WTC11 (cell line): Measurements from ENCODE around the gene CYP4F2.

Experiments
- ATF3 ChIP-seq: sonication (generic); formaldehyde crosslinking; conservative IDR thresholded peaks from 2 replicates; pipeline ENCODE4 v1.8.1; 2022; ENCODE audit warnings: mild to moderate bottlenecking, missing genetic modification reagents
- CTCF ChIP-seq: fragments of 200-600 bp; IDR thresholded peaks from 2 replicates; pipeline ENCODE4 v1.8.0; 2022; ENCODE audit warnings: antibody characterized with exemption
- E2F1 ChIP-seq: sonication (generic); formaldehyde crosslinking; IDR thresholded peaks from 2 replicates; pipeline ENCODE4 v1.8.0; 2022; ENCODE audit warnings: mild to moderate bottlenecking, missing genetic modification reagents
- TCF7 ChIP-seq: sonication (generic); formaldehyde crosslinking; IDR thresholded peaks from 2 replicates; pipeline ENCODE4 v1.8.0; 2022; ENCODE audit warnings: mild to moderate bottlenecking, low read depth, missing genetic modification reagents, moderate library complexity
- TF ChIP-seq, protein P1 (sequence below): sonication (generic); formaldehyde crosslinking; IDR thresholded peaks from 2 replicates; pipeline ENCODE4 v1.8.1; 2022; ENCODE audit warnings: mild to moderate bottlenecking, moderate library complexity, missing genetic modification reagents
- TF ChIP-seq, protein P2 (sequence below): sonication (generic); formaldehyde crosslinking; IDR thresholded peaks from 2 replicates; pipeline ENCODE4 v1.8.0; 2022; ENCODE audit warnings: mild to moderate bottlenecking, missing genetic modification reagents

DNA sequence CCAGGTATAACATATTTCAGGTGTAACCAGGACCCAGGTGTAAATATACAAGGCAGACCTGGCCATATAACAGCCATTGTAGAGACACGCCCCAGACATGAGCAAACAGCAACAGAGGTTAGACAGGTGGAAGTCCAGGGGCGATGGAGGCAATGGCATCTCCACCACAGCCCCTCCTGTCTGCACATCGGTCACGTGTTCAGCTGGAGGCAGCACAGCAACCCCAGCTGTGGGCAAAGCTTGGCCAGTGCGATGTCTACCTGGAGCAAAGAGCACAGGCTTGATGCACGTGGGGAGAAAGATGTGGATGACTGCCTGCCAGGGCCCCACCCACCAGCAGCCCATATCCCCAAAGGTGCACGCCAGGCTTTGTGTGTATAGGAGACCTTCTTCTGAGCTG lies 4.4 kb downstream of the CYP4F2 start:
- TF ChIP-seq TCF7 (CRISPR knock-in tag) = no peak
- no peak for TF ChIP-seq CTCF
- no peak for TF ChIP-seq ATF3 (CRISPR knock-in tag)
- TF ChIP-seq E2F1 (CRISPR knock-in tag) = no peak
- TF ChIP-seq, protein P1, sequence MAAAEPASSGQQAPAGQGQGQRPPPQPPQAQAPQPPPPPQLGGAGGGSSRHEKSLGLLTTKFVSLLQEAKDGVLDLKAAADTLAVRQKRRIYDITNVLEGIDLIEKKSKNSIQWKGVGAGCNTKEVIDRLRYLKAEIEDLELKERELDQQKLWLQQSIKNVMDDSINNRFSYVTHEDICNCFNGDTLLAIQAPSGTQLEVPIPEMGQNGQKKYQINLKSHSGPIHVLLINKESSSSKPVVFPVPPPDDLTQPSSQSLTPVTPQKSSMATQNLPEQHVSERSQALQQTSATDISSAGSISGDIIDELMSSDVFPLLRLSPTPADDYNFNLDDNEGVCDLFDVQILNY (CRISPR knock-in tag) = no peak
- TF ChIP-seq, protein P2, sequence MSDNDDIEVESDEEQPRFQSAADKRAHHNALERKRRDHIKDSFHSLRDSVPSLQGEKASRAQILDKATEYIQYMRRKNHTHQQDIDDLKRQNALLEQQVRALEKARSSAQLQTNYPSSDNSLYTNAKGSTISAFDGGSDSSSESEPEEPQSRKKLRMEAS (CRISPR knock-in tag) = no peak
